ENCODE results near the gene ECSIT.
"Not testable (repeated sequence)": the region's sequence is repeated elsewhere in the genome, so short reads cannot be mapped to it uniquely, and the experiment has no call there.

Gene ECSIT

DNA sequence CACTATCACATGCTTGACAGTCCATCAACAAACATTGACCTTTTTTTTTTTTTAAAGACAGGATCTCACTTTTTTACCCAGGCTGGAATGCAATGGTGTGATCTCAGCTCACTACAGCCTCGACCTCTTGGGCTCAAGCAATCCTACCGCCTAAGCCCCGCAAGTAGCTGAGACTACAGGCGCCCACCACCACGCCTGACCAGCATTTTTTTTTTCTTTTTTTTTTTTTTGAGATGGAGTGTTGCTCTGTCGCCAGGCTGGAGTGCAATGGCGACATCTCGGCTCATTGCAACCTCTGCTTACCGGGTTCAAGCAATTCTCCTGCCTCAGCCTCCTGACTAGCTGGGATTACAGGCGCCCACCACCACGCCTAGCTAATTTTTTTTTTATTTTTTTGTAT lies 70.0 kb downstream of the ECSIT start:
- not testable (repeated sequence) for H3K27ac ChIP-seq (ENCODE audit: low read depth, low read length); H3K4me3 ChIP-seq (ENCODE audit: low read length); H3K4me1 ChIP-seq (ENCODE audit: control insufficient read depth, insufficient read depth, low read length); H3K9ac ChIP-seq (ENCODE audit: low read length); H3K36me3 ChIP-seq (ENCODE audit: control insufficient read depth, insufficient read depth, low read length); H3K27me3 ChIP-seq (ENCODE audit: control insufficient read depth, insufficient read depth, low read length)

DNA sequence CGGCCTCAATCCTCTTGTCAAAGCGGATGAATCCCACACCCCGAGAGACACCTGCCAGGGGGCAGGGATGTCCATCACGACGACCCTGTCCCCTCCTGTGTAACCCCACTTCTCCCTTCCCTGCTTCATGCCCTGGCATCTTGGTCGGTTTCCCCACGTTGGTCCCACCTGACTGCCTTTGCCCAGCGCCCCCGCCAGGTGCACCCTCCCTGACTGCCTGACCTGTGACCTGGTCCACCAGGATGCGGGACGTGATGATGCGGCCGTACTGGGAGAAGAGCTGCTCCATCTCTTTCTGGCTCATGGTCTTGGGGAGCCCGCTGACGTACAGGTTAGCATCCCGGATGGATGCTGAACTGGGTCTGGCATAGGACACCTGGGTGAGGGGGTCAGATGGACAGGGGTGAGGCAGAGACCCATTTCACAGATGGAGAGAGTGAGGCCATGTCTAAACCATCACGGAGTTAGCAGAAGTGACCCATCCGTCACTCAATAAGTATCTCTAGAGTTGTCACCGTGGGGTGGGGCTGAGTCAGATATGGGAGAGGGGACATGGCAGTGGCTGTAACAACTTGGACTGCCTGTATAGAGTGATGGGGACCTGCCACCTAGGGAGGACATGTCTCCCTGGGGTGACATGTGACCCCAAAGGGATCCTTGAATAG lies 70.6 kb downstream of the ECSIT start:
- no peak overlapping the region for H3K9ac ChIP-seq (ENCODE audit: low read length)

GRCh38 chr19:11457831-11458230 lies 71.1 kb downstream of the ECSIT start:
- Histone ChIP-seq H3K27ac (ENCODE audit: low read depth, low read length) (no peak overlapping the region), H3K4me1 (ENCODE audit: control insufficient read depth, insufficient read depth, low read length) (no peaks in the 10 kb centered on the region), H3K36me3 (ENCODE audit: control insufficient read depth, insufficient read depth, low read length) (no peaks in the 10 kb centered on the region), H3K27me3 (ENCODE audit: control insufficient read depth, insufficient read depth, low read length) (no peaks in the 10 kb centered on the region), H3K4me3 (ENCODE audit: low read length) (no peak overlapping the region), H3K9ac (ENCODE audit: low read length) (no peak overlapping the region)

More for the DNA sequence above, 70.6 kb downstream of the ECSIT start:
- Histone ChIP-seq H3K4me1 (ENCODE audit: control insufficient read depth, insufficient read depth, low read length) (no peaks in the 10 kb centered on the region), H3K27ac (ENCODE audit: low read depth, low read length) (no peak overlapping the region), H3K4me3 (ENCODE audit: low read length) (no peak overlapping the region), H3K27me3 (ENCODE audit: control insufficient read depth, insufficient read depth, low read length) (no peaks in the 10 kb centered on the region), H3K36me3 (ENCODE audit: control insufficient read depth, insufficient read depth, low read length) (no peaks in the 10 kb centered on the region)

DNA sequence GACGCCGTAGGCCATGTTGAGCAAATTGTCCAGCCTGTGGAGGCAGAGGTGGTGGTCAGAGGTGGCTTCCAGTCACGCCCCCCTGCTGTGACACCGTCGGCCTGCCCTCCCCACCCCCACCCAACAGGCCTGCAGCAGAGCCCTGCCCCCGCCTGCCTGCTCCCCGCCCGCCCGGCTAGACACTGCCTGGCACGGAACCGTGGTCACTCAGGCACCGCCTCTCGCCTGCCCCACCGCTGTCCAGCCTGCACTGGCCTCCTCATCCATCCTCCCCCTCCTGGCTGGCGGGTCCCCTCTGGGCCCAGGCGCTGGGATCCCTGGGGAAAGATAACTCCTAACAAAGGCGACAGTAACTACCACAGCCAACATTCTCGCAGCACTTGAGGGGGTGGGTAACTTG lies 71.8 kb downstream of the ECSIT start:
- Histone ChIP-seq H3K36me3 (ENCODE audit: control insufficient read depth, insufficient read depth, low read length) (no peaks in the 10 kb centered on the region), H3K4me3 (ENCODE audit: low read length) (no peak overlapping the region), H3K27me3 (ENCODE audit: control insufficient read depth, insufficient read depth, low read length) (no peaks in the 10 kb centered on the region), H3K4me1 (ENCODE audit: control insufficient read depth, insufficient read depth, low read length) (no peaks in the 10 kb centered on the region), H3K27ac (ENCODE audit: low read depth, low read length) (no peak overlapping the region), H3K9ac (ENCODE audit: low read length) (no peak overlapping the region)

GRCh38 chr19:11456659-11457058 lies 72.3 kb downstream of the ECSIT start:
- no peaks in the 10 kb centered on the region for H3K4me1 ChIP-seq (ENCODE audit: control insufficient read depth, insufficient read depth, low read length)
- H3K27me3 ChIP-seq (ENCODE audit: control insufficient read depth, insufficient read depth, low read length): no peaks in the 10 kb centered on the region
- H3K27ac ChIP-seq (ENCODE audit: low read depth, low read length): no peak overlapping the region
- no peak overlapping the region for H3K4me3 ChIP-seq (ENCODE audit: low read length)
- no peak overlapping the region for H3K9ac ChIP-seq (ENCODE audit: low read length)
- H3K36me3 ChIP-seq (ENCODE audit: control insufficient read depth, insufficient read depth, low read length): no peaks in the 10 kb centered on the region
